Ascending aorta (tissue), 2 donors: ENCODE data around the gene APC2. TPM values are rescaled to one million over a fixed set of nuclear protein-coding genes. Genes with fewer than 3 reads are reported as not detected.

ENCODE experiments used
- DNase-seq, 2 donors: peaks; one replicate each; pipeline ENCODE4 v3.0.0-alpha.2; 2019; ENCODE audit warnings: low spot score in 2 of 2
- H3K27ac ChIP-seq, 2 donors: fragments of 200-600 bp; sonication (generic); one replicate each; pipeline ENCODE4 v1.5.1; 2016 to 2017; ENCODE audit warnings: mild to moderate bottlenecking in 1 of 2
- H3K27me3 ChIP-seq: fragments of 200-600 bp; sonication (generic); one replicate; pipeline ENCODE4 v1.5.1; 2017
- H3K36me3 ChIP-seq, 2 donors: fragments of 200-600 bp; sonication (generic); one replicate each; pipeline ENCODE4 v1.5.1; 2016
- H3K4me1 ChIP-seq, 2 donors: fragments of 200-600 bp; sonication (generic); one replicate each; pipeline ENCODE4 v1.5.1; 2016 to 2017; ENCODE audit warnings: mild to moderate bottlenecking in 1 of 2
- H3K4me3 ChIP-seq, 2 donors: fragments of 200-600 bp; sonication (generic); one replicate each; pipeline ENCODE4 v1.5.1; 2016 to 2017; ENCODE audit warnings: mild to moderate bottlenecking in 1 of 2
- H3K9me3 ChIP-seq, 2 donors: fragments of 200-600 bp; sonication (generic); one replicate each; pipeline ENCODE4 v1.5.1; 2016
- intact Hi-C: fragments of 100-400 bp; cut with DNase I; formaldehyde crosslinking; loops from one replicate; pipeline ENCODE4 v1.15.1; 2023
- total RNA-seq: library from RNA; depleted of rRNA; stranded (reverse); fragments of >200 nt; gene quantifications from one replicate; pipeline ENCODE4 v1.1.0, GENCODE V29; 2016
- TF ChIP-seq, protein P1 (sequence below), 3 experiments: fragments of 200-600 bp in 2 of 3; fragments of 450-650 bp in 1 of 3; sonication (generic) in 2 of 3; IDR thresholded peaks; one replicate each; pipeline ENCODE4 v1.5.1; 2016 to 2019; ENCODE audit warnings: antibody characterized with exemption in 3 of 3, mild to moderate bottlenecking in 1 of 3, moderate library complexity in 1 of 3

The APC2 gene
- total RNA-seq, 1 donor from 2014 or later = not detected

DNA sequence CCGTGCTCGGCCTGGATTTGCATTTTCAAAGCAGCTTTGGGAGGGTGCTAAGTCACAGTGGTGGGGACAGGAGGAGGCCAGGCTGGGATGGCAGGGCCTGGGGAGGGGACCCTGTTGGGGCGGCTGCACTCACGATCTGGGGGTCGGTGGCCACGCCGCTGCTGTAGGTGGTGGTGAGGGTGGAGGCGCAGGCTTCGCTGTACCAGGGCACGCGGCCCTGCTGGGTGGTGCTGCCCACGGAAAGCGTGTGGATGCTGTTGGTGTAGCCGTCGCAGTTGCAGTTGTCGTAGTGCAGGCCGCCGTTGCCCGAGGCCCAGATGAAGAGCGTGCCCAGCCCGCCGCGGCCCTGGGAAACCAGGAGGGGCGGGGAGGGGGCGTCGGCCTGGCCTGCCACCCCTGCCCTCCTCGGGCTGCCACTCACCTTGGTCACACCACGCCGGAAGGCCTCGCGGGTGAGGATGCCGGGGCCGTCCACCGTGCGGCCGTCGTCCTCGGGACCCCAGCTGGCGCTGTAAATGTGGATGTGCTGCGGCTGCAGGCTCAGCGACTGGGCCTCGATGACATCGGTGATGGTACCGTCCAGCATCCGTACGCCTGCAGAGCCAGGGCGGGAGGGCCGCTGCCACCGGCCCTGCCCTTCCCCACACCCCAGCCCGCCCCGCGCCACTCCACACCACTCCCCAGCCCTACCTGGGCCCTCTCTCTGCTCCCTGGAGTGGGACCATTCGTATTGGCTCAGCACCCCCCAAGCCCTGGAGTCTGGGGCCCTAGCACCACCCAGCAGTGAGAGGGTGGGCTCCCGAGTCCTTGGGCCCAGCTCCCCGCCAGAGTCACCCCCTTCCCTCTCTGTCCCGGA is 37.0 kb downstream of the APC2 start:
- TF ChIP-seq, protein P1, sequence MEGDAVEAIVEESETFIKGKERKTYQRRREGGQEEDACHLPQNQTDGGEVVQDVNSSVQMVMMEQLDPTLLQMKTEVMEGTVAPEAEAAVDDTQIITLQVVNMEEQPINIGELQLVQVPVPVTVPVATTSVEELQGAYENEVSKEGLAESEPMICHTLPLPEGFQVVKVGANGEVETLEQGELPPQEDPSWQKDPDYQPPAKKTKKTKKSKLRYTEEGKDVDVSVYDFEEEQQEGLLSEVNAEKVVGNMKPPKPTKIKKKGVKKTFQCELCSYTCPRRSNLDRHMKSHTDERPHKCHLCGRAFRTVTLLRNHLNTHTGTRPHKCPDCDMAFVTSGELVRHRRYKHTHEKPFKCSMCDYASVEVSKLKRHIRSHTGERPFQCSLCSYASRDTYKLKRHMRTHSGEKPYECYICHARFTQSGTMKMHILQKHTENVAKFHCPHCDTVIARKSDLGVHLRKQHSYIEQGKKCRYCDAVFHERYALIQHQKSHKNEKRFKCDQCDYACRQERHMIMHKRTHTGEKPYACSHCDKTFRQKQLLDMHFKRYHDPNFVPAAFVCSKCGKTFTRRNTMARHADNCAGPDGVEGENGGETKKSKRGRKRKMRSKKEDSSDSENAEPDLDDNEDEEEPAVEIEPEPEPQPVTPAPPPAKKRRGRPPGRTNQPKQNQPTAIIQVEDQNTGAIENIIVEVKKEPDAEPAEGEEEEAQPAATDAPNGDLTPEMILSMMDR (IDR thresholded peaks at IDR 0.05) = no peak

DNA sequence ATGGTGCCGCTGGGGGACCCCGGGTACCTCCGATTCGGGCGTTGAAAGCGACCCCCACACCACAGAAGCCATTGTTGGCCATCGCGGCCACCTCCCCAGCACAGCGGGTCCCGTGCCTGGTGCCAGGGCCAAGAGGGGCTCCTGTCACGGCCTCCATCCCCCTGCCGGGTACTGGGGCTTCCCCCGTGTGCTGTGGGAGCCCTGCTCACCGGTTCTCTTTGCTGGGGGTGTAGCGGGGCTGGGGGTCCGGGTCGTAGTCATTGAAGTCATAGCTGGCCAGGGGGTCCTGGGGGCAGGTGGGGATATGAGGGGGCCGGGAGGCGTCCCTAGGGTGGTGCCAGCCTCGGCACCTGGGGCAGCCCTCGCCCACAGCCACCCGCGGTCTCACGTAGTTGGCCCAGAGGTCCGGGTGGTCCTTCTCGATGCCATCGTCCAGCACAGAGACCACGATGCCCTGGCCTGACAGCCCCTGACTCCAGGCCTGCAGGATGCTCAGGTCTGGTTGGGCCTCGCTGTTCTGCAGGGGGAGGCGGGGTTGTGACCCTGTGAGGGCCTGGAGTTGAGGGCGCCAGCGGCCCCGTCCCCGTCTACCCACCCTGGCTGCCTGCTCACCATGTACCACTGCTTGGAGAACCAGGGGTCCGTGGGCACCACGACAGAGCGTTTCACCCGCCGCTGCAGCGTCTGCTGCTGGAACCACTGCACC is 37.8 kb downstream of the APC2 start:
- no peak overlapping the region for H3K4me3 ChIP-seq
- H3K27me3 ChIP-seq = no peaks in the 10 kb centered on the region
- H3K36me3 ChIP-seq = no peaks in the 10 kb centered on the region
- no peak for DNase-seq
- intact Hi-C loops = no loop called here
- H3K9me3 ChIP-seq = no peaks in the 10 kb centered on the region
- H3K4me1 ChIP-seq = peaks cover 8 to 14% of the 10 kb centered on the region in 2 donors
- no peak overlapping the region for H3K27ac ChIP-seq
- TF ChIP-seq, protein P1 (IDR thresholded peaks at IDR 0.05) = no peak

More for the DNA sequence above, 37.0 kb downstream of the APC2 start:
- H3K4me3 ChIP-seq = no peak overlapping the region
- no peak for DNase-seq
- peaks cover 8 to 14% of the 10 kb centered on the region in 2 donors for H3K4me1 ChIP-seq
- no peaks in the 10 kb centered on the region for H3K9me3 ChIP-seq
- intact Hi-C loops = no loop called here
- H3K27ac ChIP-seq = no peak overlapping the region
- no peaks in the 10 kb centered on the region for H3K27me3 ChIP-seq
- H3K36me3 ChIP-seq = no peaks in the 10 kb centered on the region

DNA sequence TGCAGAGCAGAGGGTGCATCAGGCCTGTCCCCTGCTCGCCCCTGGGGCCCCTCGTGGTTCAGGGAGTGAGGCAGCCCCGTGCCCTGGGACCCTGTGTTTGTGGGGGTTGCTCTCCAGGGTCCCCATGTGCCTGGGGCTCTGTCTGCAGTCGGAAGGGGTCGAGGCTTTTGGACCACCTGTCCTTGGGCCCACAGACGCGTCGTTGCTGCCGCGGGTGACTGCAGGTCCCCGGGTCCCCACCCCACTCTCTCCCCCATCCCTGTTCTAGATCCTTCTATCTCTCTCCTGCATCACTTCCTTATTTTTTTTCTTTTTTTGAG is 38.3 kb downstream of the APC2 start:
- H3K9me3 ChIP-seq = no peaks in the 10 kb centered on the region
- no peaks in the 10 kb centered on the region for H3K27me3 ChIP-seq
- peaks cover 8 to 14% of the 10 kb centered on the region in 2 donors for H3K4me1 ChIP-seq
- TF ChIP-seq, protein P1 (IDR thresholded peaks at IDR 0.05) = no peak
- H3K27ac ChIP-seq = no peak overlapping the region
- no peaks in the 10 kb centered on the region for H3K36me3 ChIP-seq
- intact Hi-C loops = no loop called here
- no peak for DNase-seq
- no peak overlapping the region for H3K4me3 ChIP-seq

DNA sequence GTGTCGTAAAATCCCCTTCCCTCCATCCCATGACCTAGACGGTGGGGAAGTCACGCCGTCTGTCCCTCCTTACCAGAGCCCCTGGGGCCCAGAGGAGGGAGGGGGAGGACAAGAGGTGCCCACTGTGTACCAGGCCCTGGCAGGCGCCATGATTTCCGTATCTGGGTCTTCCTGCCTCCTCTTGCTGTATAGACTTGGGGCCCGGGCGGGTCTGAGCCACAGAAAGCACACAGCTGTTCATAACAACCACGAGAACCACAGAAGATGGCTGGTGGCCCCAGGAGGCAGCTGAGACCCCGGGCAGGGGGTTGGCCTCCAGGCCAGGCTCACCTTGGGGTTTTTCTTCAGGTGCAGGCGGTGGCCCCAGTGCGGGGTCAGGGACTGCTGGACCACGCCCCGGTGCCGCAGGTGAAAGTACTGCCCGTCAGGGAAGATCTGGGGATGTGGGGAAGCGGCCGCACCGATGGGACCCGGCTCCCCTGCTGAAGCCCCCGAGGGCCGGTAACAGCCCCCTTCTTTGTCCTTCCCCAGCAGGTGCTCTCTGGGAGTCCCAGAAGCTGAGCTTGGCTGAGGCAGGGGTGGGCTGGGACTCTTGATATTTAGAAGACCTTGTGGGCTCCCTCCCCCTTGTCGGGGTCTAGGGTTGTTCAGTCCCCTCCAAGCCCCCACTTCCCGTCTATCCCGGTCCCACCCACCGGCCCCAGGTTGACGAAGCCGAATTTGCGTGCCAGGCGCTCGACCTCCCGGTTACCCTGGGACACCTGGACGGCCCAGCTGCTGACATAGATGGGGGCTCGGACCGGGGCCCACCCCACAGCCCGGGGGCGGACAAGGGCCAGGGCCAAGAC is 39.8 kb downstream of the APC2 start:
- Histone ChIP-seq H3K4me1 (peaks cover 8 to 14% of the 10 kb centered on the region in 2 donors), H3K9me3 (no peaks in the 10 kb centered on the region), H3K4me3 (peak overlapping the region; percentile 49 to 82), H3K27me3 (no peaks in the 10 kb centered on the region), H3K36me3 (no peaks in the 10 kb centered on the region), H3K27ac (peak overlapping the region; percentile 22 to 67)
- intact Hi-C loops = loop anchor here (1.0 to 5.0 kb wide), 4 partner anchors 10 to 212 kb away; partner anchors contain the start of genes C19orf25, FAM174C and RPS15
- DNase-seq = no peak
- TF ChIP-seq, protein P1 (IDR thresholded peaks at IDR 0.05) = no peak
